NCI-H1417 (cell line): ENCODE data around the gene ZFYVE26.
"Not testable (repeated sequence)": the region's sequence is repeated elsewhere in the genome, so short reads cannot be mapped to it uniquely, and the experiment has no call there.

Experiments
- DNase-seq, 3 experiments: peaks; one replicate each; lab custom pipeline; 2025; lab: John Stamatoyannopoulos, UW

Gene ZFYVE26

GRCh38 chr14:67705211-67705610 lies 111.2 kb downstream of the ZFYVE26 start:
- no peak for DNase-seq

- DNase-seq, result peak; percentile 64 to 90 (median 78)
These were observed 111.8 kb downstream of the ZFYVE26 start for GRCh38 chr14:67704484-67705089.

GRCh38 chr14:67703997-67704396 lies 112.4 kb downstream of the ZFYVE26 start:
- DNase-seq, result no peak

- DNase-seq, result not testable (repeated sequence)
These were observed 114.9 kb downstream of the ZFYVE26 start, which contains the start of gene RDH12 for GRCh38 chr14:67701492-67701891. RDH12 (plus strand) TSS chr14:67701886; CDS start chr14:67722643, 20,757 bp downstream.

- DNase-seq, result no peak
These were observed 118.2 kb downstream of the ZFYVE26 start for GRCh38 chr14:67698179-67698578.

- no peak for DNase-seq
These were observed 119.4 kb downstream of the ZFYVE26 start for GRCh38 chr14:67697006-67697405.
